Measurements from ENCODE around the gene SUOX.
A peak's percentile ranks its signal among the peaks of the same experiment; 100 is the strongest.
"Not testable (repeated sequence)": the region's sequence is repeated elsewhere in the genome, so short reads cannot be mapped to it uniquely, and the experiment has no call there.

SUOX gene

DNA sequence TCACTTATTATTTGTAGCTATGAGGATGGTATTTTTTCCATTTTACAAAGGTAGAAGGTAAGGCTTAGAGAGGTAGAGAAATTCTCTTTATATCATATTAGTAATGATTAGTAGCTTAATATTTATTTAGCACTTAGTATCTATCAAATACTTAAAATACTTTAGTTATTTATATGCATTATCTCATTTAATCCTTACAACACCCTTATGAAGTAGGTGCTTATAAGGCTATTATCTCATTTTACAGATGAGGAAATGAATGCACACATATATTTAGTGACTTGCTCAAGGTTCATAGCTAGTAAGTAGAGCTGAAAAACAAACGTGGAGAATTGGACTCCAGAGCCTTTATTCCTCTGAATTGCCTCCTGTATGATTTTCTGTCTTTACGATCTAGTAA, 12.2 kb upstream of the SUOX start:
- DNase-seq, result no peak

DNA sequence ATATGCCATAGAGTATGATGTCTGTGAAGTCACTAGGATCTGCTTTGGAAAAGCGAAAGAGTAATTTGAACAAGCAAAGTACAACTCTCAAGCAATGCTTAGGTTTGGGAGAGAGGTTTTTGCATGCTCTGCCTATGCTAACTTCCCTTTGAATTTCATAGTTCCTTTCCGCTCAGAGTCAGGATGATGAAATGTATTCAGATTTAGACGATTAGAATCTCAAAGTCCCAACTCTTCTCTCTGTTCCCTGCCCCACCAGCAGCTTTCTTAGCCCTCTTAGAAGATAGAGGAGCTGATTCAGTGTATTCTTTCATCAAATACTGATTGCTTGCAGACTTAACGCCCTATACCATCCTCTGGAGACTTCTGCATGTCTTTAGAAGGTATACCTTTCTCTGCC, 11.7 kb upstream of the SUOX start:
- DNase-seq, result no peak

DNA sequence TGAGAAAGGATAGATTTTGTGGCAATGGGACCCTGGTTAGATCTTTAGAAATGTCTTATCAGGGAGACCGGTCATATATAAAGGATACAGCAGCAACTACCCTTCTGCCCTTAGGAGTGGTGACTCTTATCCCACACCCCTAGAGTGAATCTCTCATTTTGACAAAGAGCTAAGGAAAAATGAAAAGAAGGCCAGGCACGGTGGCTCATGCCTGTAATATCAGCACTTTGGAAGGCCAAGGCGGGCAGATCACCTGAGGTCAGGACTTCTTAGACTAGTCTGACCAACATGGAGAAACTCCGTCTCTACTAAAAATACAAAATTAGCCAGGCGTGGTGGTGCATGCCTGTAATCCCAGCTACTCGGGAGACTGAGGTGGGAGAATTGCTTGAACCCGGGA, 11.1 kb upstream of the SUOX start:
- DNase-seq, result not testable (repeated sequence)

DNA sequence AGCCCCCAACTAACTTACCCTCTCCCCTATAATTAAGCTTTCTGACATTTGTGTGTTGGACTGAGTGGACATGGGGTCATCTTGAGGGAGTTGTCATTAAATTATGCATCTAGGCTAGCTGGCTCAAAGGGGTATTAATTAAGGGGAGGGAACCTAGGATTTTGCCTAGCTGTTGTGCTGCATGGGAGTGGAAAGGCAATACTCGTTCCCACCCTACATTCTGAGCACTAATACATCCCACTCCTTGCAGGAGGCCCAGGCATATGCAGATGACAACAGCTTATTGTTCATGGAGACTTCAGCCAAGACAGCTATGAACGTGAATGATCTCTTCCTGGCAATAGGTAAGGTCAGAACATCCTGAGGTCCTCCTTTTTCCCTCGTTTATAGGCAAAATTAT, 6.0 kb upstream of the SUOX start:
- DNase-seq, result no peak

DNA sequence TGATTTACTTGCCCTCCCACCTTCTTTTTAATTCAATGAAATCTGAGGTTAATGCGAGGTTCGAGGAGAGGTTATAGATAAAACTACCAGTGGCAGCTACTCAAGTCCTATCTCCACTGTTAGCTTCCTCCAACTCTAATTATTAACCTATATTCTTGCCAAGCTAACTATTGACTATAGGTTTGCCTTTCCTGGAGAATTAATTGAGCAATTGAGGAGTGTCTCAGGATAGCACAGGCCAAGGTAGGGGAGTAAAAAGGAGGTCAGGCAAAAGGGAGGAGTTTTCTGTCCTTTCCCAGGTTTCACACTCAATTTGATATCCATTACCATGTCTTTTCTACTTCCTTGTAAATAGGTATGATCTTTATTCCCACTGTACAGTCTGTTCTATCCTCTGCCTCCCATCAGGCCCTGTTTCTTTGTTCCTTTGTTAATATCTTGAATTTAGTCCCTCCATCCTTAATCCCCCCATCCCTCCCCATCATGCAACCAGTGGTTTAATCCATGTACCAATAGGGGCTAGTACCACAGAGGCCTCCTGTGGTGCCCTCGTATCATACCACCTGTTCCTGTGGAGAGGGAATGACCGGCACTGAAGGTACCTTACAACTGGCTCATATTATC, 3.7 kb upstream of the SUOX start:
- no peak for DNase-seq

DNA sequence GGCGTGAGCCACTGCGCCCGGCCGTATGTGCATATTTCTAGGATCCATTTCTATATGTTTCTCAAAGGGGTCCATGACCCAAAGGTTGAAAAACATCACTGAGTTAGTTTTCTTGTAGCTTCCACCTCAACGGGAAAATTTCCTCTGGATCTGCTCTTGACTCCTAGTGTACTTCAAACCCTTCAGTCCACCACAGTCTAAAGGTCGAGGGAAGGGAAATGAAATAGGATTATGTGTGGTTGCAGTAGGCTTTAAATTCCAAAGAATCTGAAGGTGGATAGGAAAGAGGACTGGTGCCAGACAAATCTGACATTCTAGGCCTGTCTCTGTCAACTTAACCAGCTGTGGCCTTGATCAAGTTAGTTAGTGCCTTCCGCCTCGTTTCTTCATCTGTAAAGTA, 1.7 kb upstream of the SUOX start:
- no peak for DNase-seq

DNA sequence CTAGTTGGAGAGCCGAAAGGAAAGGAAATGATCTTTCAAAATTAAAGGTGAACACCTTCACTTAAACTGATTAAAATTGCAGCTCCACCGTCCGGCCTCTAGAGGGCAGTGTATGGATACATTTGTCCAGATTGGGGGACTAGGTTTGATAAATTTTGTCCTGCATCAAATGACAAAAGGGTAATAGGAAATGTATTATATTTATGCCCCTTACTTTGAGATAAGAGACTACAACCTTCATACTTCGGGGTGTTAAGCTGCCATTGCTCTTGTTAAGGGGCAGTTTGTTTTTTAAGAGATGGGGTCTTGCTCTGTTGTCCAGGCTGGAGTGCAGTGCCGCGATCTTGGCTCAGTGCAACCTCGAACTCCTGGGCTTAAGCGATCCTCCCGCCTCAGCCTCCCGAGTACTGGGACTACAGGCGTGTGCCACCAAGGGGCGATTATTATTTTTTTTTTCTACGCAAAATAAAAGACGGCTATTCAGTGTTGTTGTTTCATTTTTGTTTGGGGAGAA, 818 bp upstream of the SUOX start:
- DNase-seq, result peak; percentile 41 to 65

DNA sequence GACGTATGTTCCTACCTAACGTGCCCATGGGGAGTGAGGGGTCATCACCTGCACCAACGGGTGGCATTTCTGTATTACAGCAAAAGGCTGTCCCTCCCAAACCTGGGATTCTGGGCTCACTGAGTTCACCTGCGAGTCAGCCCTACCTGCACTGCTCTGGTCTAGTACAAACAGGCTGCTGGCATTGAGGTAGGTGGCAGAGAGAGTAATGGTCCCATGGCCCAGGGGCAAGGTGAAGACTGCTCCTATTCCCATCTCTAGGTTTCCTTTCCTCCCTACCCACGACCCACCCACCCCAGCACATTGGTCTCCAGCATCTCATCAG, 421 bp downstream of the SUOX start:
- no peak for DNase-seq

DNA sequence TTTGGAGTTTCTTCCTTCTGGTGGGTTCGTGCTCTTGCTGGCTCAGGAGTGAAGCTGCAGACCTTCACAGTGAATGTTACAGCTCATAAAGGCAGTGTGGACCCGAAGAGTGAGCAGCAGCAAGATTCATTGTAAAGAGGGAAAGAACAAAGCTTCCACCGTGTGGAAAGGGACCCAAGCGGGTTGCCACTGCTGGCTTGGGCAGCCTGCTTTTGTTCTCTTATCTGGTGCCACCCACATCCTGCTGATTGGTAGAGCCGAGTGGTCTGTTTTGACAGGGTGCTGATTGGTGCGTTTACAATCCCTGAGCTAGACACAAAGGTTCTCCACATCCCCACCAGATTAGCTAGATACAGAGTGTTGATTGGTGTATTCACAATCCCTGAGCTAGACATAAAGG, 2.4 kb downstream of the SUOX start:
- DNase-seq, result not testable (repeated sequence)

DNA sequence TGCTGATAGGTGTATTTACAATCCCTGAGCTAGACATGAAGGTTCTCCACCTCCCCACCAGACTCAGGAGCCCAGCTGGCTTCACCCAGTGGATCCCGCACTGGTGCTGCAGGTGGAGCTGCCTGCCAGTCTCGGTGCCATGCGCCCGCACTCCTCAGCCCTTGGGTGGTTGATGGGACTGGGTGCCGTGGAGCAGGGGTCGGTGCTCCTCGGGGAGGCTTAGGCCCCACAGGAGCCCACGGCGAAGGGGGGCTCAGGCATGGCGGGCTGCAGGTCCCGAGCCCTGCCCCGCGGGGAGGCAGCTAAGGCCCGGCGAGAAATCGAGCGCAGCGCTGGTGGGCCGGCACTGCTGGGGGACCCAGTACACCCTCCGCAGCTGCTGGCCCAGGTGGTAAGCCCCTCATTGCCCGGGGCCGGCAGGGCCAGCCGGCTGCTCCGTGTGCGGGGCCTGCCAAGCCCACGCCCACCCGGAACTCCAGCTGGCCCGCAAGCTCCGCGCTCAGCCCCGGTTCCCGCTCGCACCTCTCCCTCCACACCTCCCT, 3.0 kb downstream of the SUOX start:
- not testable (repeated sequence) for DNase-seq

DNA sequence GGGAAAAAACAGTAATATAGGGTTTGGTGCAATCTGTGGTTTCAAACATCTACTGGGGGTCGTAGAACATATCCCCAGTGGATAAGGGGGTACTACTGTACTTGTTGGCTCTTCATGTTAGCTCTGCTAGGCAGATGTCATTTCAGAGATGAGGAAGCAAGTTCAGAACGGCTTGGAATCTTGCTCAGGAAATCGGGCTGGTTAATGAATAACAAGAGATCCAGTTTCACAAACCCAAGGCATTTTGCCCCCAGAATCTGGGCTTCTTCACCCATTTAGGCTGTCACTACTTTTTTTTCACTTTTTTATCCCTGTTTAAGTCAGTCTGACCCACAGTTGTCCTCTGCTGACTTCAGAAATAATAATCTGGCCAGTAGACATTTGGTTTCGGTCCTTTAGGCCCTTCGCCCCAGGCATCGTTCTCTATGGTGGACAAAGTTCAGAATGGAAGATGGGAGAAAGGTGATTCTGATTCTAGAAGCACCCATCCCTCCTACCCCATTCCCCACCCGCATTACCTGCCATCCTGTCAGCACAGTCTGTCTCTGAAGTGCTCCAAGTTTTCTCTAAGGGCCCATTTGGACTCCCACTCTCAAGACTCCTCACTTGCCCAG, 4.5 kb downstream of the SUOX start:
- DNase-seq, result no peak

DNA sequence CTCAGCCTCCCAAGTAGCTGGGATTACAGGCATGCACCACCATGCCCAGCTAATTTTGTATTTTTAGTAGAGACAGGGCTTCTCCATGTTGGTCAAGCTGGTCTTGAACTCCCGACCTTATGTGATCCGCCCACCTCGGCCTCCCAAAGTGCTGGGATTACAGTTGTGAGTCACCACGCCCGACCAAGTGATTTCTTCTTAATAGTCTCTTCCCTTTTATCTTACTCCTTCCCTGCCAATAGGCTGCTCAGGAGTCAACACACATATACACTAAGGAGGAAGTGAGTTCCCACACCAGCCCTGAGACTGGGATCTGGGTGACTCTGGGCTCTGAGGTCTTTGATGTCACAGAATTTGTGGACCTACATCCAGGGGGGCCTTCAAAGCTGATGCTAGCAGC, 6.3 kb downstream of the SUOX start:
- not testable (repeated sequence) for DNase-seq

DNA sequence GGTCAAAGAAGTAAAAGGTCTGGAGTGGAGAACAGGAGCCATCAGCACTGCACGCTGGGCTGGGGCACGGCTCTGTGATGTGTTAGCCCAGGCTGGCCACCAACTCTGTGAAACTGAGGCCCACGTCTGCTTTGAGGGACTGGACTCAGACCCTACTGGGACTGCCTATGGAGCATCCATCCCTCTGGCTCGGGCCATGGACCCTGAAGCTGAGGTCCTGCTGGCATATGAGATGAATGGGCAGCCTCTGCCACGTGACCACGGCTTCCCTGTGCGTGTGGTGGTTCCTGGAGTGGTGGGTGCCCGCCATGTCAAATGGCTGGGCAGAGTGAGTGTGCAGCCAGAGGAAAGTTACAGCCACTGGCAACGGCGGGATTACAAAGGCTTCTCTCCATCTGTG, 7.1 kb downstream of the SUOX start:
- no peak for DNase-seq

DNA sequence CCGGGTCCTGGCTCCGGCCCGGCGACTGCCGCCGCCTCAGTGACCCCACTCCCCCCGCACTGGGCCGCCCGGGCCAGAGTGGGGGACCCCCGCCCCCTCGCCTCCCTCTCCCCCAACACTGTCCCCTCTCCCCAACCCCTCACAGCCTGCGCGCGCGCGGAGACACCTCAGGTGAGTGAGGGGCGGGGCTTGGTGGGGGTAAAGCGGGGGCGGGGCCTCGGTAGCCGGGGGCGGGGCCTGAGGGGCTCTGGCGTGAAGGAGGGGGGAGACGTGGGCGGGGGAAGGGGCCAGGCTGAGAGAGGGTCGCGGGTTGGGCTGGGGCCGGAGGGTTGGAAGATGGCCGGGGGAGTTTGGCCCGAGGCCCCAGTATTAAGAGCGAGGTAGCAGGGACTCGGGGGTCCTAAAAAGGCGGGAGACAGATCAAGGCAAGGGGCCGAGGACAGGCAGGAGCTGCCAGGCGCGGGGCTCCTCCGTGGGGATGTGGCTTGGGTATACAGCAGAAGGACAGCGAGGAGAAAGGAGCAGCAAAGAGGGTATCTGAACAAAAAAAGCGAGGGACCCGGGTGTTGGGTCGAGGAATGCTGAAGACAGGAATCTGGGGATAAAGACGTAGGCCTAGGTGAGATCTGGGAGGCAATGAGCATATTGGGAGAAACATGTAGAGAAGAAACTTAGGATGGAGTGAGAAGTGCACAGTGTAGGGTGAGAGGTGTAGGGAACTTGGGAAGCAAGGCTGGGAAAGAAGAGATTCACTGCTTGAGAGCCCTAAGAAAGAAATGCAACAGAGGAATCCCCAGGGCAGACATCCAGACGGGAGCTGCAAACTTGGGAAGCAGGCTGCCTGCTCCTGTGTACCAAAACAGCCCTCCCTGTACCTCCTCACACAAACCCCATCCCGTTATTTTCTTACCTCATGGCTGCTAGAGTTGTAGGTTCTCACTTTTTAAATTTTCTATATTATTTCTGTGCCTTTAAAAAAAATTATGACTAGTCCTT, 10.8 kb downstream of the SUOX start:
- peak; percentile 68 to 73 for DNase-seq

DNA sequence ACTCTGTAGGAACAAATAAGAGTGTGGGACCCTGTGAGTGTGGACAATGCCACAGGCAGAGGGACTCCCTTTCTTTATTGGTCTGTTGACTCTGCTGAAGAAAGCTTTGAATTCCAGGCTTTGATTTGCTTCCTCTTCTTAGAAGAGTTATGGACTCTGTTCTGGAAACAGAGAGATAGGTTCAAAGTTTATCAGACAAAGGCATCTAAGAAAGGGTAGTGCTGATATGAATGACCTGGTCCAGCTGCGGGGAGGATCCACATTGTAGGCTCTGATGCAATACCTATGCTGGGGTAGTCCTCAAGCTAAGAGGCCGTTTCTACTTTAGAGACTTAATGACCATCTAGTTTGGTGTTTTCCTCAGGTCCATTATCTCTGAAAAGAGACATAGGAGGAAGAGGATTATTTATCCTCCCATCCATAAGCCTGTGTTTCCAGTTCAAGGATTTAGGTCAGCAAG, 13.1 kb downstream of the SUOX start:
- DNase-seq, result no peak

DNA sequence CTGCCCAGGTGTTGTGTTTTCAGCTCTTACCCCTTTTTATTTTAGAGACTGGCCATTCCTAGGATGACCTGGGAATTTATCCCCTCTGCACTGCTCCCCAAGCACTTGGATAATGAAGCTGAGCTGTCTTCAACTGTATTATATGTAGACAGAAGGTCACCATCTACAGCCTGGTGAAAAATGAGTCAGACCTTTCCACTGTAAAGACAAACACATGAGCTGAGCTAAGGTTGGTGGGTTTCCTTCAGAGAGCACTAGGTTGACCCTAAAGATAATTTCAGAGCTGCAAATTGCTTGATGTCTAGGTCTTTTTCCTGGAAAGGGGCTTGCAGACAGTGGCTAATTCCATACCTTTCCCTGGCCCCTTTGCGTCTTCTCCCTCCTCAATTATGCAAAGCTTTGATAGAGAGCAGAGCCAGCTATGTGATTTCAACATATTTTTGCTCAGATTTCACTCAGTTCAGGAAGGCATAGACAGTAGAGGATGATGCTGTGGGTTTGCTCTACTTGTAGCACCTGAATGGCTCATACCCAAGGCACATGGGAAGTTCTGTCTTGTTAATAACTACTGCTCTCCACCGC, 14.5 kb downstream of the SUOX start:
- no peak for DNase-seq

DNA sequence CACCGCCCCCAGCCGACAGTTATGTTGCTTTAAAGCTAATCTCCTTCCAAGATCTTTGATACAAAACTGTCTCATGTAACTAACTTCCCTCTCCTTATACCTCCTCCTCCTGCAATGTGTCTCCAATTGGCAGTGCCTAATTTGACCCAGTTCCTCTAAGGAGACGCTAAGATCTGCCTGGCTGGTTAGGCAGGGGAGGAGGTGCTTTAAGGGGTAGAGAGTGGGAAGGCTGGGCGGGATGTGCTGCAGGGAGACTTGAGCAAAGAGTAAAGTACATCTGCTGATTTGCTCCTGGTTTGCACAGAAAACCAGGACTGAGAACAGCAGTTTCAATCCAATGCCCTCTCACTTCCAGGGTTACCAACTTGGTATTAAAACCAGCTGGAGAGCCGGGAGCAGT, 16.4 kb downstream of the SUOX start:
- no peak for DNase-seq

DNA sequence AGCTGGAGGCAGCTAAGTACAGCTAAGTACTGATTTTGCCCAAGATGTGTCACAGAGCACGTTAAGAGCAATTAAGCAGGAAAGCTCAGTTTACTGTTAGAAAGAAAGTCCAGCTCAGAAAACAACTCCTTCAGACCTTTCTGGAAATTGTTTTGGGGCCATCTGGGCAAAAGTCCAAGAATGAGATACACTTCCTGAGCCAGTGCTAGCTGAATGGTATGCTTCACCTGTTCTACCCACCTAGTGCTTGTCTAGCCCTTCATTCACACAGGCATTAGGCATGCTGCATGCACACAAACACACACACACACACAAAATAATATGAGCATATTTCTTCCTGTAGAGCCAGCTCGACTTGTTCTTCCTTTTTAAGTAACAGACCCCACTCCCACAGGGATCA, 17.1 kb downstream of the SUOX start:
- DNase-seq, result peak in 1 of 2 experiments; percentile 28

DNA sequence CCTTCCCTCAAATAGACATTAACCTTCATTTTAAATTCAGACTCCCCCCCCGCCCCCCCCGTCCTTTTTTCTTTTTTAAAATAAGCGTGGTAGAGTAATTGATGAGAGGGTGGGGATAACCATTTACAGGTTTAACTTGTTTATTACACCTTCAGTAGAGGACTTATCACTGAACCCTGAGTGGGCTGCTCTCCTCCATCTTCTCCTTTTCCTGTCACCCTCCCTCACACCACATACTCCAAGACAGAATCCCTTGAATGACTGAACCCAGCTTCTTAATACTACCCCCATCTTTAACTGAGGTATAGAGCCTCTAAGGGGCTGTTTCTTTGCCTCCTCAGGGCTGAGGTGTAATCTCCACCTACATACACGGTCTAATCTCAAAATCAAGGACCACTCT, 20.1 kb downstream of the SUOX start:
- DNase-seq, result no peak

DNA sequence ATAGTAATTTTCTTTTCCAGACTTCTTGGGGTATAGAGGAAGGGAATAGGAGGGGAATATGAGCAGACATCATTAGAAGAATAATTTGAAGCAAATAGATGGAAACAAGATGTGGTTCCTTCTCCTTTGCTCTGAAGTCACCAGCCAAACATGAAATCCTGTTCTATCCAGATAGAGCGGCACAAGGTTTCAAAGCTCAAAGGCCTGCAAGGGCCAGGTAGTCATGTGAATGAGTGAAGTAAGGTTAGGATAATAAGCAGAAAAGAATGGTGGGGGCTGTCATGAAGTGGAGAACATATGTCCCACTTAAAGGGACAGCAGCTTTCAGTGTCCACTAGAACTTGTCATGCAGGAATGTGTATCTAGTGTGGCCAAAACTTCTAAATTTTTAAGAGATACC, 21.3 kb downstream of the SUOX start:
- no peak for DNase-seq

DNA sequence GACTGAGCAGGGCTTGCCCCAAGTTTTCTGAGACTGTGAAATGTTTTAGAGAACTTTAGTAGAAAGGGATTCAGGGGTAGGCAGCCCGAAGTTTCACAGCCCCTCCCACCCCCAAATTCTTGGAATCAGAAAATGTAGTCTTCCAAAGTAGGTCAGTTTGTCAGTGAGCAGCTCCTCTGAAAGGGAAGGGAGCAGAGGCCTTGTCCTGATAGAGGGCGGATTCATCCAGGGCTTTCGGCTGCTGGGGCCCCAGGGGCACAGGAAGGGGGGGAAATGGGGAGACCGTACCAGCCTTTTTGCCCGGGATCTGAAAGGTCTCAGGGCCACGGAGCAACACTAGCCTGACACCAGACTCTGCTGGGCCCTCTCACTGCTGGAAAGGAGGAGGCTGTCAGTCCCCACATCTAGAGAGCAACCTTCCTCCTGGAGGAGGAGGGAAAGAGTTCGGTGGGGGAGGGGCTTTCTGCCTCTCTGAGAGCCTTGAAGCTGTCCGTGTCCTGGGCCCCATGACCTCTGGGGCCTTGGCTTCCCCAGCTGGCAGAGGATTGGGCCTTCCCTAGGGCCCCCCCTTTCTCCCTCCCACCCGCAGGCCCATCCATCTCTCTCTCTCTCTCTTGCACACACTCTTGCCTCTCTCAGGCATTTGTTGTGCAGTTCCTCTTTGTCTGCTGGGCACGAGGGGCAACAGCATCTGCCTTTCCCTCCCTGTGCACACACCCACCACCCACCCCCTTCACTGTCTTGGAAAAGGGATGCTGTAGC, 23.5 kb downstream of the SUOX start, which contains the start of gene IKZF4:
Gene IKZF4, plus strand, starts transcription at position 621 of the 762 bp plus-strand sequence. CDS start 451 bp downstream, outside the sequence.
- no peak for DNase-seq

DNA sequence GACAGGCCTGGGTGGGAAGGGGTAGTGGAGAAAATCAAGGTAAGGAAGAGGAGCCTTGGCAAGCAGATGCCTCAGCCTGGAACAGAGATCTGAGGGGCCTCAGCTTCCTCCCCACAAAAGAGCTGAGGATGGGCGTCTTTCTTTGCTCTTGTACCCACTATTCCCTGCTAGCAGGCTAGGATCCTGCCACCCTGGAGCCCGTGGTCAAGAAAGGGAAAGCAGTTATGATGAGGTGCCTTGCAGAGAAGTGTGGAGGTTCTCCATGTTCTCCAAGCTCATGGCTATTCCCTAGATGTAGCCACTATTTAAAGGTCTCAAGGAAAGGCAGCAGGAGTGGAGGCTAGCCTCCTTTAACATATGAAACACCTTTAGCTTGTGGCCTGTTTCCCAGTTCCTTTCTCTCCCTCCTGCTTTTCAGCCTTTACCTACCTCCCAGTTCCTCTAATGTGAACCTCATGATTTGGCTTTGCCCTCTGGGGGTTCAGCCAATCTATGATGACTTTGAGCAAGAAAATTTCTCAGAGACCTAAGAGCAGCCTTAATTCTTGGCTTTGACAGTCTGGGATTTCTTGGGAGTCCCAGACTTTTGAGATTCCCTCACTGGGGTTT, 24.9 kb downstream of the SUOX start:
- no peak for DNase-seq
